HFFc6 (cell line): ENCODE results near the gene SLC6A13. TPM values are rescaled to one million over a fixed set of nuclear protein-coding genes. Genes with fewer than 3 reads are reported as not detected.

Experiments used
- DNase-seq: peaks from one replicate; pipeline ENCODE4 v3.0.0-alpha.2; 2018
- H3K27ac Mint-ChIP-seq: 2 replicates; pipeline ENCODE4 v1.8.0; 2020; ENCODE audit warnings: mild to moderate bottlenecking, mixed read lengths
- H3K27me3 Mint-ChIP-seq: 2 replicates; pipeline ENCODE4 v1.8.0; 2021; ENCODE audit warnings: mild to moderate bottlenecking, moderate library complexity, mixed read lengths; ENCODE audit not compliant: insufficient read depth
- H3K36me3 Mint-ChIP-seq: 2 replicates; pipeline ENCODE4 v1.8.0; 2021; ENCODE audit warnings: low read depth, mixed read lengths
- H3K4me1 Mint-ChIP-seq: 2 replicates; pipeline ENCODE4 v1.8.0; 2020; ENCODE audit warnings: low read depth, mixed read lengths
- H3K4me3 Mint-ChIP-seq: 2 replicates; pipeline ENCODE4 v1.8.0; 2020; ENCODE audit warnings: mild to moderate bottlenecking, moderate library complexity, mixed read lengths
- H3K9me3 Mint-ChIP-seq: 2 replicates; pipeline ENCODE4 v1.8.0; 2020; ENCODE audit warnings: mild to moderate bottlenecking, mixed read lengths
- total RNA-seq, 6 experiments: library from RNA; stranded (reverse); fragmentation: NEBNext Ultra II Directional; extraction: Animal tissue kit (Norgen Biotek cat#: 25700); gene quantifications; 2 replicates in 1 of 6; 3 replicates in 5 of 6; pipeline ENCODE4 v1.2.3, GENCODE V29; 2021
- TF ChIP-seq, protein P1 (sequence below): fragments of 200-600 bp; sonication (generic); IDR thresholded peaks from 2 replicates; pipeline ENCODE4 v1.5.0; 2021; ENCODE audit warnings: antibody characterized with exemption, mild to moderate bottlenecking

Gene SLC6A13
- total RNA-seq, 6 experiments from 2014 or later = not detected

DNA sequence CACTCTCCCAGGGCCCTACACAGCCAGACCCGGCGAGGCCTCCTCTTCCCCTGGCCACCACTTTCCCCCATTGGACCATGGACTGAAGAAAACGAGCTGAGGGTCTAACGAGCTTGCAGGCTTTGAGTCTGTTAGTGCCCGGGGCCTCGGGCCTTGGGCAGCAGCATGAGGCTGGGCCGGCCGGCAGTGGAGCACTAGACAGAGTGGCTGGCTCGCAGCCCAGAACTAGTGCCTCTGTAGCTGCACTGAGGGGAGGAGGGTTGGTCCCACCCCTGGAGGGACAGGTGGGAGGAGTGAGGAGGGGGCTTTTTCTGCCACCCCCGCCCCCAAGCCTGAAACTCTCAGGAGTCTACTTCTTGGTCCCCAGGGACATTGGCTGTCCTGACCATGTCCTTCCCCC lies 87.4 kb downstream of the SLC6A13 start:
- TF ChIP-seq, protein P1, sequence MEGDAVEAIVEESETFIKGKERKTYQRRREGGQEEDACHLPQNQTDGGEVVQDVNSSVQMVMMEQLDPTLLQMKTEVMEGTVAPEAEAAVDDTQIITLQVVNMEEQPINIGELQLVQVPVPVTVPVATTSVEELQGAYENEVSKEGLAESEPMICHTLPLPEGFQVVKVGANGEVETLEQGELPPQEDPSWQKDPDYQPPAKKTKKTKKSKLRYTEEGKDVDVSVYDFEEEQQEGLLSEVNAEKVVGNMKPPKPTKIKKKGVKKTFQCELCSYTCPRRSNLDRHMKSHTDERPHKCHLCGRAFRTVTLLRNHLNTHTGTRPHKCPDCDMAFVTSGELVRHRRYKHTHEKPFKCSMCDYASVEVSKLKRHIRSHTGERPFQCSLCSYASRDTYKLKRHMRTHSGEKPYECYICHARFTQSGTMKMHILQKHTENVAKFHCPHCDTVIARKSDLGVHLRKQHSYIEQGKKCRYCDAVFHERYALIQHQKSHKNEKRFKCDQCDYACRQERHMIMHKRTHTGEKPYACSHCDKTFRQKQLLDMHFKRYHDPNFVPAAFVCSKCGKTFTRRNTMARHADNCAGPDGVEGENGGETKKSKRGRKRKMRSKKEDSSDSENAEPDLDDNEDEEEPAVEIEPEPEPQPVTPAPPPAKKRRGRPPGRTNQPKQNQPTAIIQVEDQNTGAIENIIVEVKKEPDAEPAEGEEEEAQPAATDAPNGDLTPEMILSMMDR = no peak
- Mint-ChIP-seq H3K9me3 (no peaks in the 10 kb centered on the region), H3K4me1 (peaks cover 31% of the 10 kb centered on the region), H3K4me3 (no peak overlapping the region), H3K36me3 (no peaks in the 10 kb centered on the region), H3K27ac (no peak overlapping the region), H3K27me3 (no peaks in the 10 kb centered on the region; the same call in none of the 2 replicates)
- no peak for DNase-seq

DNA sequence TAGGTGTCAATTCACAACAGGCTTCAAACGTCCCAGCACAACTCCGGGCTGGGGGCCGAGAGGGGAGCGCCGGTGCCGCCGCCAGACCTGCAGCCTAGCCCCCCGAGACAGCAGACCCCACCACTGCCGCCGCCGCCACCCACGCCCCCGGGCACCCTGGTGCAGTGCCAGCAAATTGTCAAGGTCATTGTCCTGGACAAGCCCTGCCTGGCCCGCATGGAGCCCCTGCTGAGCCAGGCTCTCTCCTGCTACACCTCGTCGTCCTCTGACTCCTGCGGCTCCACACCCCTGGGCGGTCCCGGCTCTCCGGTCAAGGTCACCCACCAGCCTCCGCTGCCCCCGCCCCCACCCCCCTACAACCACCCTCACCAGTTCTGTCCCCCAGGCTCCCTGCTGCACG lies 88.0 kb downstream of the SLC6A13 start:
- Mint-ChIP-seq H3K36me3 (no peaks in the 10 kb centered on the region), H3K4me3 (no peak overlapping the region), H3K27me3 (no peaks in the 10 kb centered on the region; the same call in none of the 2 replicates), H3K9me3 (no peaks in the 10 kb centered on the region), H3K27ac (no peak overlapping the region), H3K4me1 (peaks cover 26% of the 10 kb centered on the region)
- DNase-seq = no peak
- TF ChIP-seq, protein P1 = no peak

DNA sequence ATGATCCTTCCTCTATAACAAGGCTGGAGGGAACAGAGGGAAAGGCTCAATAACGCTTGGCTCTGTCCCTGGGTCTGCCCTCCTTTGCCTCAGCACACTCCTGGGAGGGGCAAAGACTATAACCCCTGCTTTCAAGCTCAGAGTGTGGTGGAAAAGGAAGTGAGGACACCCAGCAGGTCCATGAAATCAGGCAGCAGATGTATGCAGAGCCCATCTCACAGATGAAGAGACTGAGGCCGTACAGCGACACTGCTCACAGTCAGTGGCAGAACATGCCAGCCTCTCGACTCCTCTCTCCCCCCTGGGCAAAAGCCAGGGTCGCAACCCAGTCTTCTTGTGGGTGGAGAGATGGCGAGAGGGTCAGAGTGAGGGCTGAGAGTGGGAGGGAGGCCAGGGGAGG lies 88.5 kb downstream of the SLC6A13 start:
- TF ChIP-seq, protein P1 = no peak
- Mint-ChIP-seq H3K36me3 (no peaks in the 10 kb centered on the region), H3K27me3 (peaks cover 3% of the 10 kb centered on the region), H3K9me3 (no peaks in the 10 kb centered on the region), H3K27ac (no peak overlapping the region), H3K4me3 (no peak overlapping the region), H3K4me1 (peaks cover 28% of the 10 kb centered on the region)
- no peak for DNase-seq

DNA sequence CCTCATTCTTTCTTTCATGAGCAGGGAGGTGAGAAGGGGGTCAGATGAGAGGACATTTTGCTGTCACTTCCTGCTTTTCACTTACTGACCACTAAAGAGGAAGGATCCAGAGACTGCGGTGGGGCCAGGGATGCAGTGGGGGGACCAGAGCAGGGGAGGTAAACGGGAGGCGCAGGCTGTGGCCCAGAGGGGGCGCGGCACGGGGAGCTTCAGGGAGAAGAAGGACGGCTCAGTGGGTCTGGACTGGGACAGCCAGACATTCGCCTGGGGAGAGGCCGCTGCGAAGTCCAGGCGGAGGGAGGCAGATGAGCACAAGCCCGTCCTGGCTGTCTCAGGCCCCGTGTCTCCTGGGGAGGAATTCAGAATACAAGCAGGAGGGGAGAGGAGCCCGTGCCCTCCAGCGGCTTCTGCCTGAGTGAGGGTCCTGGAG lies 89.9 kb downstream of the SLC6A13 start:
- Mint-ChIP-seq H3K4me3 (no peak overlapping the region), H3K36me3 (no peaks in the 10 kb centered on the region), H3K27me3 (peaks cover 6% of the 10 kb centered on the region), H3K4me1 (peaks cover 30% of the 10 kb centered on the region), H3K27ac (no peak overlapping the region), H3K9me3 (no peaks in the 10 kb centered on the region)
- TF ChIP-seq, protein P1 = no peak
- DNase-seq = no peak

DNA sequence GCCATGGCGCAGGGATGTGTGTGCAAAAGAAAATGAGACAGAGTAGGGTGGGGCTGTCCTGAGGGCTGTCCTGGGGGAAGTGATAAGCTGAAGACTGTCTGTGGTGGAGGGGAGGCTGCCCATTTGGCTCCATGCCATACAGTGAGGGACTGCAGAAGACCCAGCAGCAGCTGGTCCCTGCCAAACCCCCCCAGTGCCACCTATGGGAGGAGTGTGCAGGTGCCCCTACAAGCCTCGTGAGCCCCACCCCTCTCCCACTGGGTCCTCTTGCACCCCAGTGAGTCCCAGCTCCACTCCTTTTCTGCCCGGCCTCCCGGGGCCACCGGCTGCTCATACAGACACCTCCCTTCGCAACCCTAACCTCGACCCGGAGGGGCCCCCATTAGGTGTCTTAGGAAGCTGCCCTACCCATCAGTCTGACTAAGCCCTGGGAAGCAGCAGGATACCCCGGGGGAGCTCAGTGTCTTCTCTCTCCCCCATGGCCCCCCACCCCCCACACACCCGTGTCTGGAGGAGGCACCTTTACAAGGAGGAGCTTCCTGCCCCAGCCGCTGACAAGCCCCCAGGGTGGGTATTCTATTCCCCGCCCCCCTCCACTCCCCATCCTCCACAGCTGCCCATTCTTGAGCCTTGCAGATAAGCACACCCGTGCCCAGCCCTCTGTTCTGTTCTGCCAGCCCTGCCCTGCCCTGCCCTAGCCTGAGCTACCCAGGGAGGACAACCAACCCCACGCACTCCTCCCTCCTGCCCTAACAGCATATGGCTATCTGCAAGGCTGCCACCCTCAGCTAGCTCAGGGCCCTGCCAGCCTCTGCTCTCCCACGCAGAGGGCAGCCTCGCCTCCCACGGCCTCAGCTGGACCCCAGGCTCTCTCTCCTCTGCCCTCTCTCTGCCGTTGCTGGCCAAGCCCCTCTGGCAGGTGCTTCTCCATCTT lies 90.6 kb downstream of the SLC6A13 start:
- DNase-seq = no peak
- TF ChIP-seq, protein P1 = no peak
- Mint-ChIP-seq H3K4me1 (peaks cover 27% of the 10 kb centered on the region), H3K27me3 (peaks cover 6% of the 10 kb centered on the region), H3K36me3 (no peaks in the 10 kb centered on the region), H3K9me3 (no peaks in the 10 kb centered on the region), H3K4me3 (no peak overlapping the region), H3K27ac (no peak overlapping the region)
